GM23338 (cell line): ENCODE data around the gene FBLN2.

ENCODE experiments used
- CREB1 ChIP-seq: fragments of 250-450 bp; sonication (Bioruptor Pico); IDR thresholded peaks from 2 replicates; pipeline ENCODE4 v1.5.0; 2020; ENCODE audit warnings: low read depth, mild to moderate bottlenecking, moderate library complexity
- CTCF ChIP-seq, 2 experiments: fragments of 200-600 bp in 1 of 2; sonication (generic) in 1 of 2; conservative IDR thresholded peaks; 2 replicates each; pipeline versions ENCODE4 v1.5.1 to v1.6.1; 2016 to 2017; ENCODE audit warnings: antibody characterized with exemption in 2 of 2, low read depth in 2 of 2, mild to moderate bottlenecking in 2 of 2, moderate library complexity in 1 of 2
- ETS1 ChIP-seq: IDR thresholded peaks from 2 replicates; pipeline ENCODE4 v1.6.1; 2016; ENCODE audit warnings: antibody characterized with exemption
- EZH2 ChIP-seq: fragments of 200-600 bp; sonication (generic); IDR thresholded peaks from one replicate; pipeline ENCODE4 v1.8.0; 2017; ENCODE audit warnings: antibody characterized with exemption, mild to moderate bottlenecking, low read depth; ENCODE audit not compliant: unreplicated experiment
- EZH2phosphoT487 ChIP-seq: fragments of 200-600 bp; sonication (generic); IDR thresholded peaks from one replicate; pipeline ENCODE4 v1.8.1; 2018; ENCODE audit warnings: antibody characterized with exemption; ENCODE audit not compliant: unreplicated experiment
- JUNB ChIP-seq: IDR thresholded peaks from one replicate; pipeline ENCODE4 v1.6.1; 2016; ENCODE audit warnings: antibody characterized with exemption; ENCODE audit not compliant: unreplicated experiment
- NANOG ChIP-seq: IDR thresholded peaks from 2 replicates; pipeline ENCODE4 v1.6.1; 2016; ENCODE audit warnings: antibody characterized with exemption, borderline replicate concordance
- POLR2AphosphoS5 ChIP-seq: IDR thresholded peaks from 2 replicates; pipeline ENCODE4 v1.6.1; 2016; ENCODE audit warnings: antibody characterized with exemption, low read depth
- REST ChIP-seq: IDR thresholded peaks from one replicate; pipeline ENCODE4 v1.6.1; 2018; ENCODE audit warnings: antibody characterized with exemption; ENCODE audit not compliant: unreplicated experiment
- STAT1 ChIP-seq: IDR thresholded peaks from one replicate; pipeline ENCODE4 v1.6.1; 2016; ENCODE audit warnings: antibody characterized with exemption; ENCODE audit not compliant: unreplicated experiment
- ZNF114 ChIP-seq: fragments of 250-450 bp; sonication (Bioruptor Pico); IDR thresholded peaks from 2 replicates; pipeline ENCODE4 v1.5.0; 2020; ENCODE audit warnings: mild to moderate bottlenecking, moderate library complexity
- ZNF331 ChIP-seq: fragments of 250-450 bp; sonication (Bioruptor Pico); IDR thresholded peaks from 2 replicates; pipeline ENCODE4 v1.5.0; 2020; ENCODE audit warnings: low read depth, mild to moderate bottlenecking, moderate library complexity

GRCh38 chr3:13668136-13668535 is 119.2 kb downstream of the FBLN2 start:
- TF ChIP-seq CTCF (conservative IDR thresholded peaks at IDR 0.05; ENCODE audit: low read depth in 2 of 2) (no peak), ETS1 (no peak), REST (no peak), EZH2 (no peak), POLR2AphosphoS5 (no peak), STAT1 (no peak), JUNB (no peak), CREB1 (no peak), EZH2phosphoT487 (no peak), NANOG (no peak), ZNF114 (CRISPR knock-in tag) (no peak), ZNF331 (CRISPR knock-in tag) (no peak)
